H1 (cell line): ENCODE measurements around the gene LRRC39. TPM values are rescaled to one million over a fixed set of nuclear protein-coding genes. Genes with fewer than 3 reads are reported as not detected.

Experiments used
- CTCF ChIA-PET: fragments of 300-600 bp; sonication (Branson Sonifier 250); formaldehyde crosslinking; loops from one replicate; lab custom pipeline; 2021; ENCODE audit not compliant: partially characterized antibody; lab: Charles Lee
- POLR2A ChIA-PET: fragments of 300-600 bp; sonication (Branson Sonifier 250); formaldehyde crosslinking; loops from one replicate; lab custom pipeline; 2021; ENCODE audit warnings: inconsistent platforms; ENCODE audit not compliant: partially characterized antibody; lab: Charles Lee
- DNase-seq, 2 experiments: peaks; one replicate each; pipeline versions ENCODE4 v3.0.0 to v3.0.0-alpha.2; 2010 to 2022; ENCODE audit warnings: low spot score in 2 of 2, low read depth in 1 of 2, mixed read lengths in 1 of 2
- FAIRE-seq: peaks from 2 replicates; lab custom pipeline; 2011; peaks lifted over from hg19 to GRCh38; lab: Jason Lieb, UNC
- H2AFZ ChIP-seq: 2 replicates; pipeline ENCODE4 v1.8.1; 2012; ENCODE audit warnings: low read length, inconsistent platforms
- H2AK5ac ChIP-seq: 2 replicates; pipeline ENCODE4 v1.6.1; 2013; ENCODE audit warnings: low read depth, low read length
- H2BK120ac ChIP-seq: replicated peaks from 2 replicates; pipeline ENCODE3; 2013; ENCODE audit warnings: low read depth, low read length, inconsistent platforms
- H2BK12ac ChIP-seq: 2 replicates; pipeline ENCODE4 v1.6.1; 2013; ENCODE audit warnings: low read depth, low read length
- H2BK15ac ChIP-seq: 2 replicates; pipeline ENCODE4 v1.6.1; 2013; ENCODE audit warnings: low read length
- H2BK20ac ChIP-seq: 2 replicates; pipeline ENCODE4 v1.6.1; 2013; ENCODE audit warnings: low read length
- H2BK5ac ChIP-seq: 2 replicates; pipeline ENCODE4 v1.6.1; 2013; ENCODE audit warnings: low read depth, low read length
- H3K14ac ChIP-seq: 2 replicates; pipeline ENCODE4 v1.6.1; 2013; ENCODE audit warnings: inconsistent platforms; ENCODE audit not compliant: insufficient read length
- H3K18ac ChIP-seq: 2 replicates; pipeline ENCODE4 v1.6.1; 2013; ENCODE audit warnings: low read length; ENCODE audit errors: extremely low read depth
- H3K23ac ChIP-seq: 2 replicates; pipeline ENCODE4 v1.6.1; 2013; ENCODE audit warnings: inconsistent platforms; ENCODE audit not compliant: insufficient read length
- H3K23me2 ChIP-seq: 2 replicates; pipeline ENCODE4 v1.6.1; 2013; ENCODE audit warnings: low read depth, low read length
- H3K27ac ChIP-seq: 2 replicates; pipeline ENCODE4 v1.6.1; 2011; ENCODE audit warnings: low read depth, low read length, inconsistent platforms
- H3K27me3 ChIP-seq, 4 experiments: replicated peaks in 1 of 4; 1 replicate in 1 of 4; 2 replicates in 3 of 4; pipeline versions ENCODE4 v1.6.1 to v1.8.1; 2011 to 2013; ENCODE audit warnings: low read length in 3 of 4, mild to moderate bottlenecking in 3 of 4, inconsistent platforms in 2 of 4, mixed read lengths in 2 of 4, moderate library complexity in 1 of 4; ENCODE audit not compliant: control insufficient read depth in 3 of 4, insufficient read depth in 3 of 4; ENCODE audit errors: extremely low read depth in 1 of 4
- H3K36me3 ChIP-seq, 4 experiments: 2 replicates each; pipeline versions ENCODE4 v1.6.1 to v1.8.1; 2011 to 2013; ENCODE audit warnings: mild to moderate bottlenecking in 4 of 4, low read length in 3 of 4, moderate library complexity in 2 of 4, control low read depth in 1 of 4, inconsistent platforms in 1 of 4; ENCODE audit not compliant: insufficient read depth in 4 of 4, control insufficient read depth in 2 of 4
- H3K4ac ChIP-seq: replicated peaks from 2 replicates; pipeline ENCODE3; 2013; ENCODE audit warnings: low read length, low read depth, mixed read lengths, inconsistent platforms; ENCODE audit not compliant: insufficient read length
- H3K4me1 ChIP-seq, 4 experiments: replicated peaks in 1 of 4; 1 replicate in 1 of 4; 2 replicates in 3 of 4; pipeline versions ENCODE4 v1.6.1 to v1.8.1; 2011 to 2013; ENCODE audit warnings: low read length in 3 of 4, inconsistent platforms in 2 of 4, mixed read lengths in 1 of 4; ENCODE audit not compliant: insufficient read depth in 4 of 4, control insufficient read depth in 3 of 4
- H3K4me2 ChIP-seq, 2 experiments: 2 replicates each; pipeline versions ENCODE4 v1.6.1 to v1.8.1; 2011 to 2013; ENCODE audit warnings: low read depth in 2 of 2, low read length in 2 of 2, control low read depth in 1 of 2, inconsistent platforms in 1 of 2, mild to moderate bottlenecking in 1 of 2; ENCODE audit not compliant: insufficient read depth in 1 of 2
- H3K4me3 ChIP-seq, 4 experiments: fragments of 200-600, 300-600 bp in 1 of 4; sonication (generic), shearing (Covaris generic), sonication (Bioruptor Twin) in 1 of 4; 2 replicates each; pipeline versions ENCODE4 v1.5.1 to v1.8.1; 2011 to 2016; ENCODE audit warnings: low read length in 4 of 4, low read depth in 3 of 4, control low read depth in 2 of 4, inconsistent platforms in 2 of 4, mild to moderate bottlenecking in 2 of 4, mixed read lengths in 1 of 4, moderate library complexity in 1 of 4; ENCODE audit not compliant: insufficient read depth in 2 of 4; ENCODE audit errors: extremely low read depth in 1 of 4
- H3K56ac ChIP-seq: replicated peaks from 2 replicates; pipeline ENCODE3; 2013; ENCODE audit warnings: low read depth, mild to moderate bottlenecking, mixed read lengths, low read length, inconsistent platforms; ENCODE audit not compliant: insufficient read length
- H3K79me1 ChIP-seq: 2 replicates; pipeline ENCODE4 v1.6.1; 2013; ENCODE audit warnings: low read depth, low read length, control low read depth
- H3K79me2 ChIP-seq, 2 experiments: 2 replicates each; pipeline versions ENCODE4 v1.6.1 to v1.8.1; 2012 to 2013; ENCODE audit warnings: low read length in 2 of 2, mild to moderate bottlenecking in 2 of 2, inconsistent platforms in 1 of 2; ENCODE audit not compliant: insufficient read depth in 2 of 2, control insufficient read depth in 1 of 2
- H3K9ac ChIP-seq, 4 experiments: replicated peaks in 1 of 4; 1 replicate in 1 of 4; 2 replicates in 3 of 4; pipeline versions ENCODE4 v1.6.1 to v1.8.1; 2011 to 2013; ENCODE audit warnings: low read depth in 3 of 4, low read length in 3 of 4, control low read depth in 2 of 4, mild to moderate bottlenecking in 2 of 4, moderate library complexity in 2 of 4, inconsistent platforms in 1 of 4; ENCODE audit errors: extremely low read depth in 1 of 4
- H3K9me3 ChIP-seq, 2 experiments: 2 replicates each; pipeline versions ENCODE4 v1.6.1 to v1.8.1; 2012 to 2013; ENCODE audit warnings: mild to moderate bottlenecking in 2 of 2, moderate library complexity in 2 of 2, control low read depth in 1 of 2, inconsistent platforms in 1 of 2, low read depth in 1 of 2, low read length in 1 of 2, mixed read lengths in 1 of 2; ENCODE audit not compliant: insufficient read depth in 2 of 2
- H4K20me1 ChIP-seq, 2 experiments: replicated peaks in 1 of 2; 2 replicates each; pipeline versions ENCODE3 to v1.8.1; 2011 to 2013; ENCODE audit warnings: inconsistent platforms in 2 of 2, low read length in 2 of 2, mild to moderate bottlenecking in 1 of 2; ENCODE audit not compliant: insufficient read depth in 2 of 2, control insufficient read depth in 1 of 2
- H4K5ac ChIP-seq: 2 replicates; pipeline ENCODE4 v1.6.1; 2013; ENCODE audit warnings: low read length, low read depth, mixed read lengths, inconsistent platforms; ENCODE audit not compliant: insufficient read length
- H4K8ac ChIP-seq: 2 replicates; pipeline ENCODE4 v1.8.0; 2013; ENCODE audit warnings: mild to moderate bottlenecking, moderate library complexity, low read length, inconsistent platforms; ENCODE audit not compliant: insufficient read depth; ENCODE audit errors: extremely low read depth
- H4K91ac ChIP-seq: replicated peaks from 2 replicates; pipeline ENCODE3; 2013; ENCODE audit warnings: low read length, mixed read lengths, inconsistent platforms; ENCODE audit not compliant: insufficient read length
- ATF3 ChIP-seq: IDR thresholded peaks from 2 replicates; pipeline ENCODE4 v1.6.1; 2011; ENCODE audit warnings: low read depth, mild to moderate bottlenecking, low read length; ENCODE audit not compliant: insufficient read depth
- KDM1A ChIP-seq: fragments of 200-600, 300-600 bp; sonication (generic); IDR thresholded peaks from 2 replicates; pipeline ENCODE4 v1.7.1; 2016; ENCODE audit warnings: mild to moderate bottlenecking, low read length, borderline replicate concordance
- POU5F1 ChIP-seq: IDR thresholded peaks from 2 replicates; pipeline ENCODE4 v1.6.1; 2011; ENCODE audit warnings: low read depth, mild to moderate bottlenecking, low read length, moderate library complexity
- WGBS, 2 experiments: shearing (Covaris generic) in 1 of 2; methylation state at CpG; one replicate each; pipeline versions ENCODE4 v1.1.6 to v1.1.7; 2013 to 2015; ENCODE audit warnings: low lambda C conversion rate in 2 of 2, mixed read lengths in 2 of 2, inconsistent platforms in 1 of 2, low coverage in 1 of 2, missing lambda C conversion rate in 1 of 2; ENCODE audit not compliant: insufficient replicate concordance in 2 of 2, insufficient coverage in 1 of 2, insufficient read length in 1 of 2; ENCODE audit errors: extremely low coverage in 1 of 2, missing lambda C conversion rate in 1 of 2; 5-methylcytosine and 5-hydroxymethylcytosine counted together
- polyA plus RNA-seq, 7 experiments: library from polyadenylated mRNA; depleted of rRNA in 3 of 7; stranded (reverse) in 5 of 7; unstranded in 2 of 7; fragments of >200 nt in 5 of 7; fragments of 200-250 nt in 2 of 7; gene quantifications; 1 replicate in 5 of 7; 2 replicates in 1 of 7; 4 replicates in 1 of 7; pipeline versions ENCODE4 v1.2.1 to v1.2.3, GENCODE V29; 2011 to 2013; ENCODE audit warnings: missing spikeins in 2 of 7, mixed read lengths in 2 of 7
- total RNA-seq: library from RNA; stranded (reverse); fragmentation: NEBNext Ultra II Directional; extraction: Animal tissue kit (Norgen Biotek cat#: 25700); gene quantifications from 2 replicates; pipeline ENCODE4 v1.2.1, GENCODE V29; 2021

The LRRC39 gene
- total and polyA plus RNA-seq, 2 of the 8 experiments (the other 6 are each of a cell fraction or from before 2014, with no cell fraction given), result 0.33 to 0.39 TPM

DNA sequence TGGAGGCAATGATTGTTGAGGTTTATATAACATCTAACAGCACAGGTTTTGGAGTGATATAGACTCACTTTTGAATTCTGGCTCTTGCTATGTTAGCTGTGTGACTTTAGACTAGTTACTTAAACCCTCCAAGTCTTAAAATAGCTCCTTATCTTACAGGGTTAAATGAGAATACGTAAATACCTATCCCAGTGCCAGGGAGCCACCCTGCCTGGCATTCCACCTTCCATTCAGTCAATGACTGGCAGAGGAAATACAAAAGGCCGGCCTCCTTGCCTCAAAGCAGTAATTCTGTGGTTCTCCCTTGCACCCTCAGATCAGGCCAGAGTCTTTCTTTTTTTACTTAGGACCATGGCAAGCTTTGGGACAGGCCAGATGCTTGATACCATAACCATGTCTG, 39.8 kb upstream of the LRRC39 start:
- no peak overlapping the region for H2BK12ac ChIP-seq
- no peak for FAIRE-seq
- no peak for DNase-seq
- no peak overlapping the region for H3K56ac ChIP-seq
- H3K79me1 ChIP-seq, result no peaks in the 10 kb centered on the region
- H3K4ac ChIP-seq, result no peak overlapping the region
- no peak overlapping the region for H2AFZ ChIP-seq
- POLR2A ChIA-PET, result no interaction called here
- H2BK5ac ChIP-seq, result no peak overlapping the region
- H3K4me1 ChIP-seq, result no peaks in the 10 kb centered on the region
- H3K9me3 ChIP-seq, result no peaks in the 10 kb centered on the region
- no peak for TF ChIP-seq KDM1A
- no peak for TF ChIP-seq ATF3
- no peak for TF ChIP-seq POU5F1
- TF ChIP-seq, all 59 proteins: peak for 0
- Histone ChIP-seq H4K20me1 (peaks cover 0 to 2% of the 10 kb centered on the region in 2 experiments), H3K23me2 (no peaks in the 10 kb centered on the region), H3K14ac (no peak overlapping the region), H3K27ac (no peak overlapping the region), H4K8ac (no peak overlapping the region), H3K4me3 (no peak overlapping the region), H3K79me2 (no peaks in the 10 kb centered on the region), H3K27me3 (no peaks in the 10 kb centered on the region), H3K9ac (no peak overlapping the region), H2AK5ac (no peak overlapping the region), H4K5ac (no peak overlapping the region), H2BK120ac (no peak overlapping the region), H3K36me3 (peaks cover 0 to 40% (median 16%) of the 10 kb centered on the region in 4 experiments; a peak in 6 of 8 replicates), H2BK20ac (no peak overlapping the region), H3K4me2 (no peak overlapping the region), H3K18ac (no peak overlapping the region), H4K91ac (no peak overlapping the region), H2BK15ac (no peak overlapping the region), H3K23ac (no peak overlapping the region)
- WGBS, 2 experiments, result 86% methylated on average over 2 of the region's 2 CpGs; no CpG with 5 or more reads in 1 of the 2 experiments
- CTCF ChIA-PET, result interaction anchor here (0.9 to 1.8 kb wide), 4 partner anchors 7 to 241 kb away, joined by 3 to 6 read pairs (median 4); no protein-coding TSS in a partner anchor
